DMS153 treated with DMSO at 0.1 percent for 48 hours (cell line): ENCODE measurements around the gene OXA1L.
"Not testable (repeated sequence)": the region's sequence is repeated elsewhere in the genome, so short reads cannot be mapped to it uniquely, and the experiment has no call there.

Experiments used
- DNase-seq: peaks from one replicate; lab custom pipeline; 2025; ENCODE audit not compliant: unreplicated experiment; lab: John Stamatoyannopoulos, UW

OXA1L gene

DNA sequence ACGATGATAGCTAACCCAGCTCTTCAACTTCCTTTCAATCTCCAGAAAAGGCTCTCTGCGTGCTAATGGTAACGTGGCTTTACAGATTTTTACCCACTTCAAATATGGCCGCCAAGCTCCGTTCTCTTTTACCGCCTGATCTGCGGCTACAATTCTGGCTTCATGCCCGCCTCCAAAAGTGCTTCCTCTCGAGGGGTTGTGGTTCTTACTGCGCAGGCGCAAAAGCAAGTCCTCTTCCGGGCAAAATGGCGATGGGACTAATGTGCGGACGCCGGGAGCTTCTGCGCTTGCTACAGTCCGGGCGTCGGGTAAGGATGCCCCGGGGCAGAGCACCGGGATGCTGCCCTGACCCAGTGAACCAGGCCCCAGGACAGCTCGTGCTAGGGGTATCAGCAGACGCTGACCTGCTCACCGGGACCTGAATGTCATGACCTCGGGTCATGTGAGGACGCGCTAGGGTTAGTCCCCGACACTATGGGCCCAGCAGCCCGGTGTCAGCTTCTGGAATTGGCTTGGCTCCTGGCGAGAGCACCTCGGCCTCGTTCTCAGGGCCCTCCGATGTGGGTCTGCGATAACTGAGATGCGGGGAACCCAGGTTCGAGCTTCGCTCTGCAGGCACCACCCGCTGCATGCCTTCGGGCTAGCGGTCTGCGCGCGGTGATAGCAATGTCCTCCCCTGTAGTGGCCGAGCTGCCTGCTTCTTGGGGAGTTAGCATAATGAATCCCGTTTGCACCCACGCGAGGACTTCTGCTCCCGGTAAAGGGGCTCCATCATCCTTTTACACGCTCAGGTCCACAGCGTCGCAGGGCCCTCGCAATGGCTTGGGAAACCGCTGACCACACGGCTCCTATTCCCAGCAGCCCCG, at the start of gene OXA1L:
Gene OXA1L (plus strand): TSS at position 232 of the 866 bp plus-strand sequence. CDS start 14 bp downstream, at position 246.
- peak; percentile 99 for DNase-seq

DNA sequence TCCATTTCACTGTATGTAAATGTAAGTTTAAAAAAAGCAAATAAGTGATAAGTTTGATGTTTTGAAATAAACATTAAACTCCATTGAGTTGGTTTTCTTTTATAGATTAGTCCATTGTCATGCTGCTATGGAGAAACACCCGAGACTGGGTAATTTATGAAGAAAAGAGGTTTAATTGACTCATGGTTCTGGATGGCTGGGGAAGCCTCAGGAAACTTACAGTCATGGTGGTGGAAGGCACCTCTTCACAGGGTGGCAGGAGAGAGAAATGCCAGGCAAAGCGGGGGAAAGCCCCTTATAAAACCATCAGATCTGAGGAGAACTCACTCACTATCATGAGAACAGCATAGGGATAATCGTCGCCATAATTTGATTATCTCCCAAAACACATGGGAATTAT, 48.4 kb upstream of the OXA1L start:
- no peak for DNase-seq

DNA sequence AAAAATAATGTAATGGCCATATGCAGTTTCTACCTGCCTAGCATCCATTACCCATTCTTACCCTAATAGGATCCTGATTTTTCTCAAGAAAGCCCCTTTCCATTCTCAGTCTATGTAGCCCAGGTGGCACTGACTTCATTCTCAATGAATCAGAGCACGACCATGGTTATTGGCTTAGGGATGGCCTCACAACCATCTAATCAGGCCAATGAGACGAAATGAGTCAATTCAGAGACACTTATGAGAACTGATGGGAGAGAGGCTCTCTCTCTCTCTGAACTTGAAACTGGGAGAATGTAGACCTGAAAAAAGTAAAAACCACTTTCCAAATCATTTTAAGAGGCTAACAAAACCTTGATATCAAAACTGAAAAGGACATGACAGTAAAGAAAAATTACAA, 45.3 kb upstream of the OXA1L start:
- no peak for DNase-seq

DNA sequence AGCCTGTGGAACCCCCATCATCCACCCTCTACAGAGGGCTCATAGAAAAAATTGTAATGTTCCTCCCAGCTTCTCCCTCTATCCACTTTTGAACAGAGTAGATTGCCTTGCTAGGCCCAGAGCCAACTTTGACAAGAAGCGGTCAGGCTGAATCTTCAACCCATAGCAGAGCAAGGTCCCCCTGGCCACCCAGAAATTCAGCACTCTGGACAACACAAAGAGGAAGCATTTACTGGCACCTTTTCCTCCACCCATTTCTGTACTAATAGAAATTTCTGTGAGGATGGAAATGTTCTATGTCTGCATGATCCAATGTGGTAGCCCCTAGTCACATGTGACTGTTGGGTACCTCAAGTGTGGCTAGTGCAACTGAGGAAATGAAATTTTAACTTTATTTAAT, 42.7 kb upstream of the OXA1L start:
- no peak for DNase-seq

DNA sequence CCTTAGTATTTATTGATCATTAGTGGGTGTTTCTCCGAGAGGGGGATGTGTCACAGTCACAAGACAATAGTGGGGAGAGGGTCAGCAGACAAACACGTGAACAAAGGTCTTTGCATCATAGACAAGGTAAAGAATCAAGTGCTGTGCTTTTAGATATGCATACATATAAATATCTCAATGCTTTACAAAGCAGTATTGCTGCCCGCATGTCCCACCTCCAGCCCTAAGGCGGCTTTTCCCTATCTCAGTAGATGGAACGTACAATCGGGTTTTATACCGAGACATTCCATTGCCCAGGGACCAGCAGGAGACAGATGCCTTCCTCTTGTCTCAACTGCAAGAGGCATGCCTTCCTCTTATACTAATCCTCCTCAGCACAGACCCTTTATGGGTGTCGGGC, 41.6 kb upstream of the OXA1L start:
- not testable (repeated sequence) for DNase-seq

DNA sequence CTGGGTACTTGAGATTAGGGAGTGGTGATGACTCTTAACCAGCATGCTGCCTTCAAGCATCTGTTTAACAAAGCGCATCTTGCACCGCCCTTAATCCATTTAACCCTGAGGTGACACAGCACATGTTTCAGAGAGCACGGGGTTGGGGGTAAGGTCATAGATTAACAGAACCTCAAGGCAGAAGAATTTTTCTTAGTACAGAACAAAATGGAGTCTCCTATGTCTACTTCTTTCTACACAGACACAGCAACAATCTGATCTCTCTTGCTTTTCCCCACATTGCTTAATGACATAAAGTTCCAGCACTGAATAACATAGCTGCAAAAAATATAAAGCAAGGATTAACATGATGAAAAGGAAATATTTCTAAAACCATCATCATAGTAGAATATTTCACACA, 41.1 kb upstream of the OXA1L start:
- DNase-seq: not testable (repeated sequence)

DNA sequence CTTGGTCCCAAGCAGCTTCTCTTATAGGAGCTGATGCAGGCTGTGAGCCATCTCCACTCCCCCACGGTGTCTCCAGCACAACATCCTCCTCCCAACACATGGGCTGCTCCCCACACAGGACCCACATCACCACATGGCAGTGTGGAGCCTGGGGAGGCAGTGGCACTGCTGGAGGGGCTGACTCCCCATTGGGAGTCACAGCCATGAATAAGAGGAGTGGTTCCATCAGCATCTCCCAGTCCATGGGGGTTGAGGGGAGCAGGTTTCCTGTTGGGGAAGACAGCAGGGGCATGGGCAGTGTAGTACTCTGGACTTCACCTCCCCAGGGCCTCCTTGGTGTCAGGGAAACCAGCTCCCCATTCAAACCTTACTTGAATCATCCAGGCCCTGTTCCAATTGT, 40.5 kb upstream of the OXA1L start:
- DNase-seq: no peak

DNA sequence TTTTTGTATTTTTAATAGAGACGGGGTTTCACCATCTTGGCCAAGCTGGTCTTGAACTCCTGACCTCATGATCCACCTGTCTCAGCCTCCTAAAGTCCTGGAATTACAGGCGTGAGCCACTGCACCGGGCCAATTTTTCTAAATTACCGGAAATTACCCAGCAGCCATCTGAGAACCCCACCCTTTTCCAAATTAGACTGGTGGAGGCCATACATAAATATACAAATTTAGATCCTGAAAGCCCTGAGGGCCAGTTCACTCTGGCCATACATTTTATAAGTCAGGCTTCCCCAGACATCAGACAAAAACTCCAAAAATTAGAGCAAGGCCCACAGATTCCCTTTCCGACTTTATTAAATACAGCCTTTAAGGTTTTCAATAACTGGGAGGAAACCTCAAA, 34.4 kb upstream of the OXA1L start:
- not testable (repeated sequence) for DNase-seq

DNA sequence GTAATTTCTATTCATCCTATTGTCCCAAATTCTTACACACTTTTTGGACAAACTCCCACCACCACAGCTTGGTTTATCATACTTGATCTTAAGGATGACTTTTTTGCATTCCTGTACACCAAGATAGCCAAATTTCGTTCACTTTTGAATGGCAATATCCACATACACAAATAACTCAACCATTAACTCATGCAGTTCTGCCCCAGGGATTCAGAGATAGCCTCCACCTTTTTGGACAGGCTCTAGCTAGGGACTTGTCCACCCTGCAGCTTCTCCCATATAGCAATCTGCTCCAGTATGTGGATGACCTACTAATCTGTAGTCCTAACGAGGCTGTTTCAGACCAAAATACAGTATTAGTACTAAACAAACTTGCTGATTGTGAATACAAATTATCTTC, 32.7 kb upstream of the OXA1L start:
- no peak for DNase-seq

DNA sequence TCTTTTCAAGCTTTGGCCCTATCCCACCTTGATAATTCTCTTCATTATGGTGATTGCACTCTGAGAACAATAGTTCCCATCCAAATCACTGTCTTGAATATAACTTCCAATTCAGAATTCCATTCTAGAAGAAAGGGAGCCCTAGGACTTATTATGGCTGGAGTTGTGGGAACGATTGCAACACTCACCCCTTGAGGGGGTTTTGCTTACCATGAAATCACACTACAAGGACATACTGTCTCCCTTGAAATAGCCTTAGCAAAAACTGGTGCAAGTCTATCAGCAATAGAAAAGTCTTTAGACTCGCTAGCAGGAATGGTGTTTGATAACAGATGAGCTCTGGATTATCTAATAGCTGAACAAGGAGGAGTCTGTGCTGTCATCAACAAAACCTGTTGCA, 31.4 kb upstream of the OXA1L start:
- no peak for DNase-seq

DNA sequence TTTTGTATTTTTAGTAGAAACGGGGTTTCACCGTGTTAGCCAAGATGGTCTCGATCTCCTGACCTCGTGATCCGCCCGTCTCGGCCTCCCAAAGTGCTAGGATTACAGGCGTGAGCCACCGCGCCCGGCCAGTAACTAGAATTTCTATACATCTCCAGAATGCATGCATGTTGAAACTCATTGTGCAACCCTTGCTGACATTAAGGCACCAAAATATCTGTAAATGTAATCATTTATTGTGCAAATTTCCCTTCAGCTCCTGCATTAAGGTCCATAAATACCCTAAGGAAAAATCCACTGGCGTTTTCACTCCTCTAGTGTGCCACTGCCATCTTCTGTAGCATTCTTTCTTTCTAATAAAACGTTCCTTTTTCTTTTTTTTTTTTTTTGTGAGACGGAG, 30.1 kb upstream of the OXA1L start:
- not testable (repeated sequence) for DNase-seq

DNA sequence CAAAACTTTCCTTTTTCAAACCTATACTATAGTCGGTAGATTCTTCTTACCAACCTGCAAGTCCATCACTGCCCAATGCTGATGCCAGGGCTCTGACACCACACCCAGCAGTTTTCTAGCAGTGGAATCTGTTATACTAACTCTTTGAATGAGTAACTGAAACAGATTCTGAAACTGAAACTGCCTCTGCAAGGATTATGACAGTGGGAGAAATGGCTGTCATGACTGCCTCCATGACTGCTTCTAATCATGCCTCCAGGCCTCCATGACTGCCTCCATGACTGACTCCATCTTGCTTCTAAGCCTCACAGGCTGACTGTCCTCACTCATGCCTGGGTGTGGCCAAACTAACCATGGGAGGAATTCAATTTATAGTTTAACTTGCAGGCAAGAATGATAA, 29.4 kb upstream of the OXA1L start:
- no peak for DNase-seq

DNA sequence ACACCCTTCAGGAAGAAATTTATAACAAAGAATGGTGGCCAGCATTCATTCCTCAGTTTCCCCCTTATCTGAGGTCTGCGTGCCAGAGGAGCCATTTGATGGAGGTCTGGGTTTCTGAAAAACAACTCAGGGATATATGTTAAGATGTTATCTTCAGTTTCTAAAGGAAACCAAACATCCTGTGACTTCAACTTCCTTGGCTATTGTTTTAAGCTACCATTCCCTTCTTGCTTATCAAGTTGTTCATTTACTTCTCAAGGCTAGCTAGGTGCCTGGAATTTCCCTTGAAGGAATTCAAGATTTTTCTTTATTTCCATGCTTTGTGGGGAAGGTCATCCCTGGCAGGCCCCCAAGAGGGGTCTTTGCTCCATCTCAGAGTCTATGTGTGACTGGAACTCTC, 27.1 kb upstream of the OXA1L start:
- no peak for DNase-seq

DNA sequence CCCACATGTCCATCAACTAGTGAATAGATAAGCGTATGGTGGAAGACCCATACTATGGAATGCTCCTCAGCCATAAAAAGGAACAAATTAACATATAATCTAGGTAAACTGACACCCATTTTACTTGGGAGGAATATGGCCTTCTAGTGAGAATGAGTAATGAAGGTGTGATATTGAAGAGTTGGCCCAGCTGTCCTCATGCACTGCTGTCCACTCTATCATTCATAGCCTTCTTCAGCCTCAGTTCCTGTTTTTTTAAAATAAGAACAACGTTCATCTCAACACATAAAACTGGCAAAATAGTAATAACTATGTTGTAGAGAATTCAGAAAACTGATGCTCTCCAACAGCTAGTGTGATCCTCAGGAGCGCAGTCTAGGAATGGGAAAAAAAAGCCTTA, 26.5 kb upstream of the OXA1L start:
- DNase-seq: no peak

DNA sequence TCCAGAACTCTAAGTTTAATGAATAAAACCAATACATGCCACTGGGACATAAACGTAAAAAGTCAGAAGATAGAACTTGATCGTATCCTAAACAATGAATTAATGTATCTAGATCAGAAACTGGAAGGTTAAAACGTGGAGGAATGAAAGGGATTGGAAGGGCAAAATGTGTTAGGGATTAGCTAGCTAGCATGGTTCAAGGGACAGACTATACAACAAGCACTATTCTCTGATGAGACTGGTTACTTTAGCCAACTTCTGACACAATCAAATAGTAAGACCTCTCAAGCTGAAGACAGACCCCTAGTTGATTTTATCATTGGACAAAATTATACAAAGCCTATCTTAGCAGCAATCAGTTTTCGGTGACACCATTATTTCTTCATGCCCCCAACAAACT, 18.7 kb upstream of the OXA1L start:
- no peak for DNase-seq

DNA sequence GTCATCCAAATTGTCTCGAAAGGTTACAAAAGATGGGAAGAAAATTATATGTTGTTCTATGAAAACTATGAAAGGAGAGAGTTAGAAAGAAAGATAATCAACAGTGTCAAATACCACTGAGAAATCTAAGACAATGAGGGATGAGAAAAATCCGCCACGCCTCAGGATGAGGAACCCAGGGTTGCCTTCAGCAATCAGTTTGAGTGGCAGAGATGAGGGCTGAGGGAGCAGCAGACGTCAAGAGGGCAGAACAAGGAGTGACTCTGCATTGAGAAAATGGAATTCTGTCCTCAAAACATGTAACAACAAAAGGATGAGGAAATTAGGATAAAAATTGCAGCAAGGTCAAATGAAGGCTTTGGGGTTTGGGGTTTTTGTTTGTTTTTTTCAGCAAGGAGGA, 18.3 kb upstream of the OXA1L start:
- no peak for DNase-seq

DNA sequence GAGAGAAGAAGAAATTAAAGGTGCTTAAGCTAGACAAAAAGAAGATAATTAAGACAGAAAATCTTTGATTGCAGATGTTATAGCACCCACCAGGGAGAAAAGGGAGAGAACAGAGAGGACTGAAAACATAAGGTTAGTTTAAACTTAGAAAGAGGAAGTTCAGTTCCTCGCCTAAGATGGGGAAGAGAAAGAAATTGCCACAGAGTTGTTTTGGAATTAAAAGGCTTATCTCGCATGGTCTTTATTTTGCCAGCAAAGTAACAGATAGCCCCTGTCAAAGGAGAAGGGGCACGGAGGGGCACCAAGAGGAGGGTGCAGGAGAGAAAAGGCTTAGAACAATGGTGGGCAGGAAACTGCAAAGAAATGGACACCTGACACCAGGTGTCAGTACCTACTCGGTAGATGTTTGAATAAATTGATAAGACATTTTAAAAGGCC, 17.8 kb upstream of the OXA1L start:
- no peak for DNase-seq

DNA sequence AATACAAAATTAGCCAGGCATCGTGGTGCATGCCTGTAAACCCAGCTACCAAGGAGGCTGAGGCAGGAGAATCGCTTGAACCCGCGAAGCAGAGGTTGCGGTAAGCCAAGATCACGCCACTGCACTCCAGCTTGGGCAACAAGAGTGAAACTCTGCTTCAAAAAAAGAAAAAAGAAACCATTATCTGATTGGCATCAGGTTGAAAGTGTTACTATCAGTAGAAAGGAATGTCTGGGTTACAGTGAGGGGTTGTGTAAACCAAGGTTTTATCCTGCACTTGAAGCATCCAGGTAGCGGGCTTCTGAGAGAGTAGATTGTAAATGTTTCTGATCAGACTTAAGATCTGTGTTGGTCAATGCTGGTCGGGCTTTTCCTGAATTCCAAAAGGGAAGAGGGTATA, 14.1 kb upstream of the OXA1L start:
- no peak for DNase-seq

DNA sequence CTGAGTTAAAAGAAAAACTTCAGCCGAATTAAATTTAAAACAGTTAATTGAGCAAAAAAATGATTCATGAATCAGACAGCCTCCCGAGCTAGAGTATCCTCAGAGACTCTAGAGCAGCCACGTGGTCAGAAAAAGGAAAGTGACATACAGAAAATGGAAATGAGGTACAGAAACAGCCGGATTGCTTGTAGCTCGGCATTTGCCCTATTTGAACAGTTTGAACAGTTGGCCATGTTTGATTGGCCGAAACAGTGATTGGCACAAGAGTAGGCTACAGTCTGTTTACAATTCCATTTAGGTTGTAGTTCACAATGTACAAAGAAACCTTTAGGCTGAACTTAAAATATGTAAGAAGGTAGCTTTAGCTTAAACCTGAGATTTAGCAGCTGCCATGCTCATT, 12.9 kb upstream of the OXA1L start:
- no peak for DNase-seq

DNA sequence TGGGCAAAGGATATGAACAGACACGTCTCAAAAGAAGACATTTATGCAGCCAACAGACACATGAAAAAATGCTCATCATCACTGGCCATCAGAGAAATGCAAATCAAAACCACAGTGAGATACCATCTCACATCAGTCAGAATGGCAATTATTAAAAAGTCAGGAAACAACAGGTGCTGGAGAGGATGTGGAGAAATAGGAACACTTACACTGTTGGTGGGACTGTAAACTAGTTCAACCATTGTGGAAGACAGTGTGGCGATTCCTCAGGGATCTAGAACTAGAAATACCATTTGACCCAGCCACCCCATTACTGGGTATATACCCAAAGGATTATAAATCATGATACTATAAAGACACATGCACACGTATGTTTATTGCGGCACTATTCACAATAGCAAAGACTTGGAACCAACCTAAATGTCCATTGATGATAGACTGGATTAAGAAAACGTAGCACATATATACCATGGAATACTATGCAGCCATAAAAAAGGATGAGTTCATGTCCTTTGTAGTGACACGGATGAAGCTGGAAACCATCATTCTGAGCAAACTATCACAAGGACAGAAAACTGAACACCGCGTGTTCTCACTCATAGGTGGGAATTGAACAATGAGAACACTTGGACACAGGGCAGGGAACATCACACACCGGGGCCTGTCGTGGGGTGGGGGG, 8.4 kb upstream of the OXA1L start:
- DNase-seq: not testable (repeated sequence)

DNA sequence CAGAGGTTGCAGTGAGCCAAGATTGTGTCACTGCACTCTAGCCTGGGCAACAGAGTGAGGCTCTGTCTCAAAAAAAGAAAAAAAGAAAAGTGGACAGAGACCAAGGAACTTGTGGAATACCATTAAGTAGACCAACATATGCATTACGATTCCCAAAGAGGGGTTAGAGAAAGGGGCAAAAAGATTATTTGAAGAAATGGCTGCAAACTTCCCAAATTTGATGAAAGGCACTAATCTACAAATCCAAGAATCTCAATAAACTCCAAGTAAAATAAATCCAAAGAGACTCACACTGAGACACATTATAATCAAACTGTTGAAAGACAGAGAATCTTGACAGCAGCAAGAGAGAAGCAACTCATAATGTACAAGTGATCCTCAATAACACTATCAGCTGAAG, 4.8 kb upstream of the OXA1L start:
- no peak for DNase-seq

DNA sequence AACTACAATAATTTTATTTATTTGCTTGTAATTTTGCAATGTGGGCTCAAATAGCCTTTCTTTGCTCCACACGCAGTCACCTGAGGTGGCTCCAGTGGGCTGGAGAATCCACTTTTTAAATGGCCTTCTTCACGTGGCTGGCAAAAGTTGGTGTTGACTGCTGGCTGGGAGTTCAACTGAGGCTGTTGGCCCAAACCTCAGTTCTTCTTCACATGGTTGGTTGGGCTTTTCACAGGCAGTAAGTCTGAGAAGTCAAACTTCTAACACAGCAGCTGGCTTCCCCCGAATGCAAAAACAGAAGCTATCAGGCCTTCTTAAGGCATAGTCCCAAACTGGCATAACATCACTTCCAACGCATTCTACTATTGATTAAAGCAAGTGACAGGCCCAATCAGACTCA, 2.1 kb upstream of the OXA1L start:
- DNase-seq: no peak

DNA sequence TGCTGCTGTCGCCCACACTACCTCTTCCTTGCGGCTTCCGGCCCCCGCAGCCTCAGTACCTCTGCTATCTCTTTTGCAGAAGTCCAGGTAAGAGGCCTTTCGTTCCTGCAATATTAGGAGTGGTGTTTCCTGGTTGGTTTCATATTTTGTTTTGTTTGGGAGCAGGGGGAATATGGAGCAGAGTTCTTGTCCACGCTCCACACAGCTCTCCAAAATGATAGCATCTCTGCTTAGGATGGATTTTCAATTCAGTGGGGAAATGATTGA, 768 bp downstream of the OXA1L start:
- DNase-seq: no peak
